Endothelial cell of umbilical vein (primary cell): ENCODE data around the gene RPS5. TPM values are rescaled to one million over a fixed set of nuclear protein-coding genes. Genes with fewer than 3 reads are reported as not detected.
"Not testable (repeated sequence)": the region's sequence is repeated elsewhere in the genome, so short reads cannot be mapped to it uniquely, and the experiment has no call there.

Experiments used
- BruUV-seq: library from RNA; stranded (reverse); fragments of 400-500 nt; replicated peaks from 2 replicates; lab custom pipeline; 2021; lab: Mats Ljungman, UMichigan
- CTCF ChIA-PET: fragments of 300-600, 350-600 bp; sonication (Branson Sonifier 250); formaldehyde crosslinking; loops from one replicate; lab custom pipeline; 2021; ENCODE audit warnings: antibody characterized with exemption, inconsistent platforms; lab: Charles Lee
- POLR2A ChIA-PET: fragments of 300-600, 350-600 bp; sonication (Branson Sonifier 250); formaldehyde crosslinking; loops from one replicate; lab custom pipeline; 2021; ENCODE audit warnings: antibody characterized with exemption, inconsistent platforms; lab: Charles Lee
- DNase-seq: peaks from one replicate; pipeline ENCODE4 v3.0.0-alpha.2; 2011; ENCODE audit warnings: low read depth, low spot score
- FAIRE-seq: peaks from 2 replicates; lab custom pipeline; 2011; peaks lifted over from hg19 to GRCh38; lab: Jason Lieb, UNC
- H2AFZ ChIP-seq: 2 replicates; pipeline ENCODE4 v1.6.0; 2012; ENCODE audit warnings: low read depth, low read length, control low read depth, inconsistent platforms
- H3K27ac ChIP-seq: 2 replicates; pipeline ENCODE4 v1.5.1; 2011; ENCODE audit warnings: low read depth, mild to moderate bottlenecking, control low read depth, low read length, moderate library complexity; ENCODE audit not compliant: insufficient read depth
- H3K27me3 ChIP-seq, 2 experiments: 2 replicates each; pipeline versions ENCODE4 v1.6.0 to v1.6.1; 2011; ENCODE audit warnings: low read length in 2 of 2, mixed read lengths in 1 of 2; ENCODE audit not compliant: control insufficient read depth in 2 of 2, insufficient read depth in 2 of 2
- H3K36me3 ChIP-seq, 2 experiments: 2 replicates in 1 of 2; 3 replicates in 1 of 2; pipeline ENCODE4 v1.5.1; 2011; ENCODE audit warnings: low read length in 2 of 2, mild to moderate bottlenecking in 1 of 2, moderate library complexity in 1 of 2; ENCODE audit not compliant: control insufficient read depth in 2 of 2, insufficient read depth in 2 of 2; ENCODE audit errors: extremely low read depth in 1 of 2
- H3K4me1 ChIP-seq: 3 replicates; pipeline ENCODE4 v1.5.1; 2011; ENCODE audit warnings: mild to moderate bottlenecking, low read length; ENCODE audit not compliant: control insufficient read depth, insufficient read depth; ENCODE audit errors: extremely low read depth
- H3K4me2 ChIP-seq: 2 replicates; pipeline ENCODE4 v1.6.1; 2011; ENCODE audit warnings: low read length, control low read depth, mixed read lengths; ENCODE audit not compliant: insufficient read depth
- H3K4me3 ChIP-seq, 3 experiments: fragments of 200-600 bp in 1 of 3; sonication (generic), shearing (Covaris generic) in 1 of 3; replicated peaks in 1 of 3; 2 replicates each; pipeline ENCODE4 v1.5.1; 2011 to 2016; ENCODE audit warnings: control low read depth in 3 of 3, low read length in 3 of 3, mild to moderate bottlenecking in 2 of 3, inconsistent platforms in 1 of 3, low read depth in 1 of 3, moderate library complexity in 1 of 3; ENCODE audit not compliant: insufficient read depth in 1 of 3
- H3K79me2 ChIP-seq: 2 replicates; pipeline ENCODE4 v1.6.0; 2012; ENCODE audit warnings: low read length, inconsistent platforms; ENCODE audit not compliant: control insufficient read depth, insufficient read depth
- H3K9ac ChIP-seq: replicated peaks from 2 replicates; pipeline ENCODE3; 2011; ENCODE audit warnings: low read length, control low read depth; ENCODE audit not compliant: insufficient read depth; ENCODE audit errors: extremely low read depth
- H3K9me1 ChIP-seq: replicated peaks from 3 replicates; pipeline ENCODE4 v1.6.0; 2011; ENCODE audit warnings: mild to moderate bottlenecking, low read length; ENCODE audit not compliant: control insufficient read depth, insufficient read depth; ENCODE audit errors: extremely low read depth
- H3K9me3 ChIP-seq: replicated peaks from 2 replicates; pipeline ENCODE4 v1.5.1; 2012; ENCODE audit warnings: low read length, inconsistent platforms; ENCODE audit not compliant: control insufficient read depth, insufficient read depth
- H4K20me1 ChIP-seq: replicated peaks from 2 replicates; pipeline ENCODE3; 2011; ENCODE audit warnings: mild to moderate bottlenecking, low read length; ENCODE audit not compliant: control insufficient read depth, insufficient read depth; ENCODE audit errors: extremely low read depth
- GATA2 ChIP-seq: IDR thresholded peaks from 2 replicates; pipeline ENCODE4 v1.7.0; 2011; ENCODE audit warnings: low read depth, mild to moderate bottlenecking, moderate library complexity, mixed read lengths, low read length; ENCODE audit not compliant: insufficient read length, insufficient read depth
- dilution Hi-C: fragments of 300-500 bp; cut with MboI; formaldehyde crosslinking; loops from one replicate; pipeline ENCODE4 v1.15.0; 2019; ENCODE audit warnings: low sequenced_read_pairs; ENCODE audit not compliant: extremely low pct_ligation_motif_present
- intact Hi-C: fragments of 100-400 bp; cut with micrococcal nuclease; formaldehyde crosslinking; loops from one replicate; pipeline ENCODE4 v1.10.0; 2022
- polyA plus RNA-seq, 4 experiments: library from polyadenylated mRNA; depleted of rRNA in 3 of 4; stranded (reverse) in 3 of 4; unstranded in 1 of 4; fragments of >200 nt; gene quantifications; 2 replicates each; pipeline versions ENCODE4 v1.2.1 to v1.2.3, GENCODE V29; 2011 to 2012; ENCODE audit warnings: missing spikeins in 1 of 4
- total RNA-seq: library from RNA; stranded (reverse); gene quantifications from 2 replicates; pipeline ENCODE4 v1.2.3, GENCODE V29; 2021

Gene RPS5
- total and polyA plus RNA-seq, 2 donors (not counting 3 experiments of a cell fraction or from before 2014, with no cell fraction given) = 993 to 3,430 TPM

DNA sequence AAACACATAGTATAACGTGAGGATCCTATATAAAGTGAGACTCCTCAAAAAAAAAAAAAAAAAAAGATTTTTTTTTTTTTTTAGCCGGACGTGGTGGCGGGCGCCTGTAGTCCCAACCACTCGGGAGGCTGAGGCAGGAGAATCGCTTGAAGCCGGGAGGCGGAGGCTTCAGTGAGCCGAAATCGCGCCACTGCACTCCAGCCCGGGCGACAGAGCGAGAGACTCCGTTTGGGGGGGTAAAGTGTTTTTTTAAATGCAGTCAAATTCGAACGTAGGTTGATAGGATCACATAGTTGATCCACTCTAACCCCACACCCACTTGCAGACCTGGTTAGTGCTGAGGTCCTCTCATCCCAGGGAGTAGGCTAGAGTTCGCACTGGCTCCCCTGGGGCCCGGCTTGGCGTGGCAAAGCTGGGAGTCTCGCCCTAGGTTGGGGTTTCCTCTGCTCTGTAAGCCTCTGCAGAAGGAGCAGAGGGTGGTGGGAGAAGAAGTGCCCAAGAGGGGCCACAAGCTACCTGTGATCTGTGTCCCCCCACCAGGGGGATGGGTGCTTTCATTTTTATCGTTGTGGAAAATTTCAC lies 14.9 kb downstream of the RPS5 start:
- ChIA-PET CTCF (no interaction called here), POLR2A (interaction anchor here (0.6 kb wide), 1 partner anchor 151 kb away, joined by 3 read pairs; no protein-coding TSS in a partner anchor)
- peak overlapping the region in 2 of 3 experiments; percentile 39 to 41 for H3K4me3 ChIP-seq
- dilution Hi-C loops (no loop called here), intact Hi-C loops (loop anchor here (1.0 to 2.0 kb wide), 2 partner anchors 15 to 21 kb away; partner anchors contain the start of genes RPS5 and ZNF837)
- H3K4me1 ChIP-seq = peaks cover 12% of the 10 kb centered on the region
- no peak overlapping the region for H2AFZ ChIP-seq
- TF ChIP-seq GATA2 = no peak
- H3K9me1 ChIP-seq = no peaks in the 10 kb centered on the region
- no peaks in the 10 kb centered on the region for H3K27me3 ChIP-seq
- peak overlapping the region; percentile 25 for H3K4me2 ChIP-seq
- no peak overlapping the region for H3K27ac ChIP-seq
- peak overlapping the region; percentile 16 for H3K9ac ChIP-seq
- DNase-seq = no peak
- BruUV-seq = no TSS peak
- H4K20me1 ChIP-seq = no peaks in the 10 kb centered on the region
- H3K79me2 ChIP-seq = no peaks in the 10 kb centered on the region
- no peaks in the 10 kb centered on the region for H3K36me3 ChIP-seq
- H3K9me3 ChIP-seq = no peaks in the 10 kb centered on the region
- FAIRE-seq = no peak

DNA sequence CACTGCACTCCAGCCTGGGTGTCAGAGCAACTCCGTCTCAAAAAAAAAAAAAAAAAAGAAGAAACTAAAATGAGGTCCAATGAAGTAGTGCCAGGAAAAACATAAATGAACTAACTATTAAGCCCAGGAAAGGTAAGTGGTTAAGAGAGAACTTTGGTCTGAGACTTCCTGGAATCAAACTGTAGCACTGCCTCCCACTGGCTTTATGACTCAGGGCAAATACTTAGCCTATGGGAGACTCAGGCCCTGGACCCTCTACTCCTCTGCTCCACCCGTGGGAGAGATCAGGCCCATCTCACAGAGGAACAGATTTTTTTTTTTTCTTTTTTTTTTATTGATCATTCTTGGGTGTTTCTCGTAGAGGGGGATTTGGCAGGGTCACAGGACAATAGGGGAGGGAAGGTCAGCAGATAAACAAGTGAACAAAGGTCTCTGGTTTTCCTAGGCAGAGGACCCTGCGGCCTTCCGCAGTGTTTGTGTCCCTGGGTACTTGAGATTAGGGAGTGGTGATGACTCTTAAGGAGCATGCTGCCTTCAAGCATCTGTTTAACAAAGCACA lies 16.9 kb downstream of the RPS5 start:
- not testable (repeated sequence) for FAIRE-seq, BruUV-seq

More for the DNA sequence above, 16.9 kb downstream of the RPS5 start:
- H4K20me1 ChIP-seq, CTCF ChIA-PET, H3K27ac ChIP-seq, POLR2A ChIA-PET, H3K9me3 ChIP-seq, intact Hi-C loops, DNase-seq, H2AFZ ChIP-seq, H3K4me2 ChIP-seq, H3K79me2 ChIP-seq, dilution Hi-C loops, H3K4me3 ChIP-seq, H3K9ac ChIP-seq, H3K36me3 ChIP-seq, H3K27me3 ChIP-seq, H3K9me1 ChIP-seq: not testable (repeated sequence)
- peaks cover 19% of the 10 kb centered on the region for H3K4me1 ChIP-seq
